Kidney capillary endothelial cell (primary cell): ENCODE measurements around the gene ZNF593OS.

Experiments
- DNase-seq: peaks from one replicate; pipeline ENCODE4 v3.0.0-alpha.2; 2018; ENCODE audit warnings: low spot score

The ZNF593OS gene

DNA sequence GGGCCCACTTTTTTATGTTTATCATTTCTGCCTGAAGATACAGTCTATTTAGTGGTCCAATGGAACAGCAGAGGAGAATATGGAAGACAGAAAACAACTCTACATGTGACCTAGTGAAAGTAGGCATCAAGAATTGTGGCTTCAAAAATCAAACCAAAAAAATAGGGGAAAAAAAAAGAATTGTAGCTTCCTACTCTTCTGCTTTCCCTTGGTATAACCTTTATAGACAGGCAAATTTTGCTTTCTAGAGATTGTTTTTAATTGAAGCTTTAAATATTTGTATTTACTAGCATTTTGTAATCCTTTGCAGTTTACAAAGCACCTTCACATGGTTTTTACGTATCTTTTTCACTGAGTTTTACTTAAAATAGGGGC is 45.7 kb downstream of the ZNF593OS start:
- DNase-seq: no peak

DNA sequence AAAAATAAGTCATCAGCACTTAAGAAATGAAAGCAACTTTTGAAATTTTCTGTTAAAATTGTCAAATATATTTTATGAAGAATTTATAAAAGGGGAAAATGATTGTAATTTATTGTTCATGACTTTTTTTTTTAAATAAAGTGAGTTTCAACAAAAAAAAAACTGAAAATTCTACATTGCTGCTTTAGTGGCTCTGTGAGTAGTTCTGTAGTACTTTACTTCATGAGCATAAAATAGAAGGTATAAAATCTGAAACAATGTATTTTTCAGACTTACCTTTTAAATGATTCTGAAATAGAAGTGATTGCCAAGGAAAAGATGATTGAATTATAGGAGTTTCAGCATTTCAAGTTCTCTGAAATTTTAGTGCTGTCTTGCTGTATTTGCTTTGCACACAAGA is 46.2 kb downstream of the ZNF593OS start:
- no peak for DNase-seq

DNA sequence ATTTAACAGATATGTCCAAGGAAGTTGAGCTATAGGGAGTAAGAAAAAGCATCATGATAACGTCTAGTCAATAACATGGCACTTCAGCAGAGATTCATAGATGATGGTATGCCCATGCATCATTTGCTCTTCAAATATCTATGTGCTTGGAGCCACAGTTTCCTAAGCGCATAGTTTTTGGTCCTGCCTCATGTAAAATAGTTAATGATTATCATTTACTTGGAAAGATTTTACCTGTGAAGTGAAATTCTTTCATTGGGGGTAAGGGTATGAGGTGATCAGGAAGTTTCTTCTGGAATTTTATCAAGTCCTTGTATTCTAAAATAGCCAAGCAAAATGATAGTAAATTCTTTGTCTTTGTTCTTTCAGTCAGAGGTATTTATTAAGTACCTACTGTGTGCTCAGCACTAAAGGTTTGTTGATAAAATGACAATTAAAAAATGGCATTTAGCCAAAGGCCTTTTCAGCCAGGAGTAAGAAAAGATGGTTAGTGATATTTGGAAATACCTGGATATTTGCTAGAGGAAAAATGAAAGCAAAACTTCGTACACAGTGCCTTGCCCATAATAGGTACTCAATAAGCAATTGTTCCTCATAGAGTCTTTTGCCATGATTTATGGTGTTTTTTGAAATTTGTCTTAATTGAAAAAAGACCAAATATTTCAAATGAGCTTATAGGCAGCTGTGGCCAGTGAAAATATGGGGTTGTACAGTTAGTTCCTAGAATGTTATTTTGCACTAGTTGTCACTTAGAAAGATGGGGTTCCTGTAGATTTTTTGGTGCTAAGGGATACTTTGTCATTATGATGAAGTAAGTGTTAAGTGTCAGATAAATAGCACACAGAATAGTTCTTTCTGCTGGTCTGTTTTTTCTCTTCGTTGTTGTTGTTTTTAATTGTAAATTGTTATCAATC is 47.0 kb downstream of the ZNF593OS start:
- no peak for DNase-seq

DNA sequence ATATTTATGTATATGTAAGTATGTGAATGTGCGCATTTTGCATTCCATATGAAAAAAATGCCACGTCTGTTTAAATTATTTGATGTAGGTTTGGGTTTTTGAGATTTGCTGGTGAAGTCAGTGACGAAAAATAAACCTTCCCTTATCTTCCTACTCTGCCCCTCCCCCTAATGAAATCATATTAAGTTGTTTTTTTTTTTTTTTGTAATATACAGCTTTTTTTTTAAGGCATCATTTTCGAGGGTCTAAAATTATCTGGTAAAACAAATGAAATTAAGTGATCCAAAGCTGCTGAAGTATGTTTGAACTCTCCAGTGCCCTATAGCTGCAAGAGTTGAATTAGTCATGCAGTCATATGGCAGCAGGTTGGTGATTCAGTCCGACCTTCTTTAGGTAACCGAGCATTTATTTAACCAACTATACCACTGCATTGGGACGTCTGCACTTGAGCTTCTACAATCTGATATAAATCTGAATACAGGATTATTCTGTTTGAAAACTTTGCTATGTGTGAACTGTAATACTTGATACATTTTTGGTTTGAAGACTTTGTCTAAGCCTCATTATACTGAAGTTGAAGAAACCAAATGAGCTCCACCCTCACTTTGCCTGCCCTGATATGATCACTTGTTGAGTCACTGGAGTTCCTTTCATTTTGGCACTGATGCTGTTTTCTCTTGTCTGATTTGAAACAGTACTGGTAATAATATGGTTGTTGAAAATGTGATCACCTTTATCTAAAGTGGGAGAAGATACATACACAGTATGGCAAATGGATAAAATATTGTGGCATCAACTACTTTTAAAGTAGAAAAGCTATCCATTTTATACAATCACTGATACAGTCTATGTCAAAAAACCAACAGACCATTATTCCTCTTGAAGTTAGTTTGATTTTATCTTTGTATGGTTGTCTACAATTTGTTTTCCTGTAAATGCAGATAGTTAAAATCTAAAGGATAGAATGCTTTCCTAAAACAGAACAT is 48.4 kb downstream of the ZNF593OS start:
- no peak for DNase-seq

DNA sequence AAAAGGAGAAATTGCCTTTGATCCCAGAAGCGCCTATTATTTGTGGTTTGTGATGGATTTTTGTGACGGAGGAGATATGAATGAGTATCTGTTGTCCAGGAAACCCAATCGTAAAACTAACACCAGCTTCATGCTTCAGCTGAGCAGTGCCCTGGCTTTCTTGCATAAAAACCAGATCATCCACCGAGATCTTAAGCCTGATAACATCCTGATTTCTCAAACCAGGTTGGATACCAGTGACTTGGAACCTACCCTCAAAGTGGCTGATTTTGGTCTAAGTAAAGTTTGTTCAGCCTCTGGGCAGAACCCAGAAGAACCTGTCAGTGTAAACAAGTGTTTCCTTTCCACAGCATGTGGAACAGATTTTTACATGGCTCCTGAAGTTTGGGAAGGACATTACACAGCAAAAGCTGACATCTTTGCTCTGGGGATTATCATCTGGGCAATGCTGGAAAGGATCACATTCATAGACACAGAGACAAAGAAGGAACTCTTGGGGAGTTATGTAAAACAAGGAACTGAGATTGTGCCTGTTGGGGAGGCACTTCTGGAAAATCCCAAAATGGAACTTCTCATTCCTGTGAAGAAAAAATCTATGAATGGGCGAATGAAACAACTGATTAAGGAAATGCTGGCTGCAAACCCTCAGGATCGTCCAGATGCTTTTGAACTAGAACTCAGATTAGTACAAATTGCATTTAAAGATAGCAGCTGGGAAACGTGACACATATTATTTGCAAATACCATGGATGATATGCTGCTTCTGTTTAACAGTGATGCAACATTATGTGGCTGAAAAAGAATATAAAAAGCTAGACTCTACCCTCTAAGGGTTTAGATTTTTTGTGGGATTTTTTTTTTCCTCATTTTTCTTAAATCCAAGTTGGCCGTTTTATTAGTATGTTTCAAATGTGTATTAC is 49.5 kb downstream of the ZNF593OS start:
- no peak for DNase-seq

DNA sequence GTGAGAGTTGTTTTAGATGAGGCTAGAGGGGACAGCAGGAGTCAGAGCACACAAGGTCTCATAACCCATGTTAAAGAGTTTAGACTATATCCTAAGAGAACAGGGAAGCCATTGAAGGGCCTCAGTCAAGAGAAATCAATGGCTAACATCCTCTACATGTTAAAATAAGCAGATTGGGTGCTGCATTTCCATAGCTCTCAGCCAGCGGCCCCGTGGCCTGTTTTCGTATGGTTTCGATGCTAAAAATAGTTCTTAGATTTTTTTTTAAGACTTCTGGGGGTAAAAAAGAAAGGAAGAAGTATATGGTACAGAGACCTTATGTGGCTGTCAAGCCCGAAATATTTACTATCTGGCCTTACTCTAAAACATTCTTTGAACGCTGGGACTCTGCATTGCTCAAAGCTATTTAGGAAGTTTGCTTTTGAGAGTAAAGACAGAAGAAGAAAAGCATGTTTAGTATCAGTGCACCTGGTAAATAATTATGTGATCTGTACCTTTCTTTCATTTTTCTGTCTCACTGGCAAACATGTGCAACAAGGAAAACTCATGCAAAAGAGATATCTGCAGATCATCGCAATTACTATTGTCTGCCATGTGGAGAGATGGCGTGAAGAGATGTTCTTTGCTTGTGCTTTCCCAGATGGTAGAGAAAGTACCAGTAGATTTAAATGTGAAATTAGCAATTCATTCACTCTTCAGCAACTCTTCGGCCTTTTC is 51.6 kb downstream of the ZNF593OS start:
- no peak for DNase-seq
